ENCODE measurements around the gene STK11.

- no peak for TF ChIP-seq CTCF (IDR thresholded peaks at IDR 0.05)
- no peak for TF ChIP-seq POLR2AphosphoS5 (IDR thresholded peaks at IDR 0.05; ENCODE audit: low read depth, low read length)
- no peak for TF ChIP-seq TCF7L2 (IDR thresholded peaks at IDR 0.05; ENCODE audit: low read depth, low read length)
- no peak for TF ChIP-seq SIN3A (IDR thresholded peaks at IDR 0.05; ENCODE audit: borderline replicate concordance, insufficient read depth, low read depth, low read length)
Observed at GRCh38 chr19:1225440-1226226, 20.1 kb downstream of the STK11 start.
